IMR-90 (cell line): ENCODE data around the gene CTSO. TPM values are rescaled to one million over a fixed set of nuclear protein-coding genes. Genes with fewer than 3 reads are reported as not detected.

Source experiments
- ATAC-seq: fragments of 200-7000 bp; cut with Tn5 transposase; 2 replicates; pipeline ENCODE4 v1.9.1; 2020; ENCODE audit warnings: low read depth, mild to moderate bottlenecking, moderate library complexity
- BruUV-seq: library from RNA; stranded (reverse); fragments of 400-500 nt; replicated peaks from 2 replicates; lab custom pipeline; 2021; lab: Mats Ljungman, UMichigan
- CTCF ChIA-PET: fragments of 300-600 bp; formaldehyde crosslinking; extraction: SDS; loops from one replicate; lab custom pipeline; 2021; ENCODE audit warnings: antibody characterized with exemption; lab: Yijun Ruan, JAX
- POLR2A ChIA-PET: fragments of 300-600 bp; sonication (Branson Sonifier 250); formaldehyde crosslinking; loops from one replicate; lab custom pipeline; 2022; ENCODE audit warnings: antibody characterized with exemption; ENCODE audit not compliant: unreplicated experiment; lab: Charles Lee
- DNase-seq: peaks from one replicate; pipeline ENCODE4 v3.0.0; 2013
- H2AFZ ChIP-seq: replicated peaks from 2 replicates; pipeline ENCODE3; 2013; ENCODE audit warnings: low read length, mild to moderate bottlenecking; ENCODE audit not compliant: poor library complexity
- H2AK5ac ChIP-seq: 2 replicates; pipeline ENCODE4 v1.6.1; 2013; ENCODE audit warnings: low read depth, low read length, inconsistent platforms
- H2AK9ac ChIP-seq: replicated peaks from 2 replicates; pipeline ENCODE3; 2013; ENCODE audit warnings: mild to moderate bottlenecking, low read depth, low read length, moderate library complexity; ENCODE audit not compliant: poor library complexity
- H2BK120ac ChIP-seq: 2 replicates; pipeline ENCODE4 v1.6.1; 2013; ENCODE audit warnings: low read depth, low read length, inconsistent platforms
- H2BK15ac ChIP-seq: 3 replicates; pipeline ENCODE4 v1.6.1; 2013; ENCODE audit warnings: low read depth, low read length, inconsistent platforms
- H2BK20ac ChIP-seq: 2 replicates; pipeline ENCODE4 v1.6.1; 2013; ENCODE audit warnings: low read depth, mild to moderate bottlenecking, inconsistent platforms, low read length, moderate library complexity
- H2BK5ac ChIP-seq: 2 replicates; pipeline ENCODE4 v1.6.1; 2013; ENCODE audit warnings: mild to moderate bottlenecking, low read depth, low read length, inconsistent platforms; ENCODE audit not compliant: poor library complexity, severe bottlenecking
- H3K14ac ChIP-seq: replicated peaks from 2 replicates; pipeline ENCODE4 v1.6.1; 2013; ENCODE audit warnings: low read depth, low read length, inconsistent platforms
- H3K18ac ChIP-seq: 2 replicates; pipeline ENCODE4 v1.6.1; 2013; ENCODE audit warnings: low read depth, low read length, control low read depth
- H3K23ac ChIP-seq: 2 replicates; pipeline ENCODE4 v1.6.1; 2013; ENCODE audit warnings: low read depth, low read length, inconsistent platforms
- H3K27ac ChIP-seq: 2 replicates; pipeline ENCODE4 v1.5.1; 2013; ENCODE audit warnings: mild to moderate bottlenecking, control low read depth, low read length; ENCODE audit not compliant: insufficient read depth
- H3K27me3 ChIP-seq: 2 replicates; pipeline ENCODE4 v1.6.1; 2013; ENCODE audit warnings: low read length; ENCODE audit not compliant: control insufficient read depth, insufficient read depth
- H3K36me3 ChIP-seq: 2 replicates; pipeline ENCODE4 v1.6.1; 2013; ENCODE audit warnings: low read length, mixed read lengths; ENCODE audit not compliant: control insufficient read depth, insufficient read depth
- H3K4ac ChIP-seq: 2 replicates; pipeline ENCODE4 v1.6.1; 2013; ENCODE audit warnings: low read depth, low read length, inconsistent platforms
- H3K4me1 ChIP-seq: 2 replicates; pipeline ENCODE4 v1.6.1; 2013; ENCODE audit warnings: low read length, mixed read lengths; ENCODE audit not compliant: control insufficient read depth, insufficient read depth
- H3K4me2 ChIP-seq: 2 replicates; pipeline ENCODE4 v1.6.1; 2013; ENCODE audit warnings: low read depth, mild to moderate bottlenecking, control low read depth, low read length, moderate library complexity
- H3K4me3 ChIP-seq: 2 replicates; pipeline ENCODE4 v1.5.1; 2013; ENCODE audit warnings: low read depth, mild to moderate bottlenecking, control low read depth, low read length, moderate library complexity; ENCODE audit not compliant: insufficient read depth
- H3K56ac ChIP-seq: 2 replicates; pipeline ENCODE4 v1.6.1; 2013; ENCODE audit warnings: low read length, inconsistent platforms; ENCODE audit not compliant: insufficient read depth; ENCODE audit errors: extremely low read depth
- H3K79me1 ChIP-seq, 2 experiments: 2 replicates each; pipeline ENCODE4 v1.6.1; 2013; ENCODE audit warnings: low read length in 2 of 2, inconsistent platforms in 1 of 2, low read depth in 1 of 2
- H3K9ac ChIP-seq: 2 replicates; pipeline ENCODE4 v1.6.1; 2013; ENCODE audit warnings: low read depth, low read length, control low read depth
- H3K9me1 ChIP-seq: 2 replicates; pipeline ENCODE4 v1.6.1; 2013; ENCODE audit warnings: low read length, inconsistent platforms; ENCODE audit not compliant: insufficient read depth
- H3K9me3 ChIP-seq: 2 replicates; pipeline ENCODE4 v1.6.1; 2013; ENCODE audit warnings: low read length; ENCODE audit not compliant: control insufficient read depth, insufficient read depth
- H4K20me1 ChIP-seq: 2 replicates; pipeline ENCODE4 v1.6.1; 2013; ENCODE audit warnings: low read length, inconsistent platforms; ENCODE audit not compliant: insufficient read depth
- H4K5ac ChIP-seq: 2 replicates; pipeline ENCODE4 v1.6.1; 2013; ENCODE audit warnings: mild to moderate bottlenecking, low read depth, low read length, control low read depth
- H4K8ac ChIP-seq, 2 experiments: 2 replicates each; pipeline ENCODE4 v1.6.1; 2013; ENCODE audit warnings: low read depth in 2 of 2, low read length in 2 of 2, control low read depth in 1 of 2, inconsistent platforms in 1 of 2
- H4K91ac ChIP-seq: 2 replicates; pipeline ENCODE4 v1.6.1; 2013; ENCODE audit warnings: low read depth, low read length, inconsistent platforms; ENCODE audit not compliant: insufficient read depth
- CEBPB ChIP-seq: IDR thresholded peaks from 2 replicates; pipeline ENCODE4 v1.6.1; 2012; ENCODE audit warnings: low read depth, low read length, improper control_type of control experiment
- CHD1 ChIP-seq: IDR thresholded peaks from 2 replicates; pipeline ENCODE4 v1.6.1; 2012; ENCODE audit warnings: low read depth, low read length, improper control_type of control experiment
- MXI1 ChIP-seq: IDR thresholded peaks from 2 replicates; pipeline ENCODE4 v1.6.1; 2012; ENCODE audit warnings: low read depth, mild to moderate bottlenecking, low read length, moderate library complexity, borderline replicate concordance
- NFE2L2 ChIP-seq: fragments of 150-350 bp; IDR thresholded peaks from 2 replicates; pipeline ENCODE4 v1.6.1; 2016; ENCODE audit warnings: low read depth, mild to moderate bottlenecking, low read length
- RFX5 ChIP-seq: IDR thresholded peaks from 2 replicates; pipeline ENCODE4 v1.8.0; 2012; ENCODE audit warnings: low read depth, mild to moderate bottlenecking, low read length, moderate library complexity
- SMC3 ChIP-seq: fragments of 150-350 bp; IDR thresholded peaks from 2 replicates; pipeline ENCODE4 v1.6.1; 2016; ENCODE audit warnings: low read depth, mild to moderate bottlenecking, antibody characterized with exemption, low read length, moderate library complexity
- WGBS, 2 experiments: methylation state at CpG; one replicate each; pipeline versions ENCODE4 v1.1.5 to v1.1.7; 2013; ENCODE audit warnings: missing lambda C conversion rate in 2 of 2; ENCODE audit not compliant: insufficient read length in 1 of 2; ENCODE audit errors: extremely low coverage in 2 of 2; 5-methylcytosine and 5-hydroxymethylcytosine counted together
- dilution Hi-C: fragments of 300-500 bp; cut with HindIII; formaldehyde crosslinking; loops from one replicate; pipeline ENCODE4 v1.14.3; 2018; ENCODE audit warnings: low sequenced_read_pairs; ENCODE audit not compliant: unreplicated experiment
- in situ Hi-C: fragments of 300-500 bp; cut with MboI; formaldehyde crosslinking; loops from 3 replicates; pipeline ENCODE4 v1.14.3; 2019; ENCODE audit warnings: low sequenced_read_pairs, inconsistent platforms, mixed read lengths
- intact Hi-C: fragments of 100-400 bp; cut with micrococcal nuclease; formaldehyde crosslinking; loops from 2 replicates; pipeline ENCODE4 v1.10.0; 2022
- polyA plus RNA-seq, 3 experiments: library from polyadenylated mRNA; depleted of rRNA; stranded (reverse); fragments of >200 nt; gene quantifications; 2 replicates each; pipeline ENCODE4 v1.2.3, GENCODE V29; 2012; ENCODE audit warnings: low replicate concordance in 1 of 3
- total RNA-seq: library from RNA; depleted of rRNA; stranded (reverse); fragments of >200 nt; gene quantifications from 2 replicates; pipeline ENCODE4 v1.2.3, GENCODE V29; 2012

CTSO gene
- total and polyA plus RNA-seq, 2 of the 4 experiments (the other 2 are of a cell fraction), result 2.9 to 3.9 TPM

GRCh38 chr4:155907556-155907955, 46.1 kb downstream of the CTSO start:
- no peak overlapping the region for H2AK5ac ChIP-seq
- H3K4me1 ChIP-seq, result peaks cover 2% of the 10 kb centered on the region; the same call in 1 of the 2 replicates
- POLR2A ChIA-PET, result no interaction called here
- H3K9ac ChIP-seq, result no peak overlapping the region
- no peak overlapping the region for H2AK9ac ChIP-seq
- H2BK20ac ChIP-seq, result no peak overlapping the region
- no peak overlapping the region for H3K18ac ChIP-seq
- BruUV-seq, result no TSS peak
- CTCF ChIA-PET, result interaction anchor here (1.1 kb wide), 1 partner anchor 111 kb away, joined by 3 read pairs; no protein-coding TSS in a partner anchor
- no peak overlapping the region for H2BK5ac ChIP-seq
- H3K4me2 ChIP-seq, result no peak overlapping the region
- H4K5ac ChIP-seq, result no peak overlapping the region
- H4K8ac ChIP-seq, result no peak overlapping the region
- H2AFZ ChIP-seq, result no peak overlapping the region
- H3K9me1 ChIP-seq, result no peaks in the 10 kb centered on the region
- TF ChIP-seq NFE2L2 (no peak), MXI1 (no peak), RFX5 (no peak), SMC3 (no peak), CHD1 (no peak), CEBPB (no peak)
- H4K91ac ChIP-seq, result no peak overlapping the region
- H3K4ac ChIP-seq, result no peak overlapping the region
- H3K23ac ChIP-seq, result no peak overlapping the region
- dilution Hi-C loops (no loop called here), intact Hi-C loops (no loop called here), in situ Hi-C loops (no loop called here)
- no peak overlapping the region for H2BK15ac ChIP-seq
- H3K79me1 ChIP-seq, result no peaks in the 10 kb centered on the region
- no peak overlapping the region for H3K4me3 ChIP-seq
- no peak overlapping the region for H3K56ac ChIP-seq
- H4K20me1 ChIP-seq, result no peaks in the 10 kb centered on the region
- H3K27ac ChIP-seq, result no peak overlapping the region
- no peak overlapping the region for H2BK120ac ChIP-seq
- DNase-seq (no peak), ATAC-seq (no peak)
- no peaks in the 10 kb centered on the region for H3K9me3 ChIP-seq
- H3K36me3 ChIP-seq, result no peaks in the 10 kb centered on the region
- H3K14ac ChIP-seq, result no peak overlapping the region
- H3K27me3 ChIP-seq, result peaks cover 2% of the 10 kb centered on the region; the same call in 1 of the 2 replicates
- no CpG with 5 or more reads among the region's 1 CpG for WGBS, 2 experiments
